Mesothelial cell of epicardium (in vitro differentiated cells): ENCODE results near the gene ELOVL5. TPM values are rescaled to one million over a fixed set of nuclear protein-coding genes. Genes with fewer than 3 reads are reported as not detected.

Experiments
- DNase-seq, 2 experiments: peaks; one replicate each; pipeline ENCODE4 v3.0.0; 2021; ENCODE audit warnings: low spot score in 2 of 2; ENCODE audit not compliant: unreplicated experiment in 2 of 2
- H3K27ac Mint-ChIP-seq: 2 replicates; pipeline ENCODE4 v1.8.0; 2021; ENCODE audit warnings: mixed read lengths
- H3K27me3 Mint-ChIP-seq: 2 replicates; pipeline ENCODE4 v1.8.0; 2021; ENCODE audit warnings: low read depth, mixed read lengths
- H3K36me3 Mint-ChIP-seq: 2 replicates; pipeline ENCODE4 v1.8.0; 2021; ENCODE audit warnings: mixed read lengths
- H3K4me1 Mint-ChIP-seq: 2 replicates; pipeline ENCODE4 v1.8.0; 2021; ENCODE audit warnings: mixed read lengths
- H3K4me3 Mint-ChIP-seq: 2 replicates; pipeline ENCODE4 v1.8.0; 2021; ENCODE audit warnings: mild to moderate bottlenecking, moderate library complexity, mixed read lengths
- H3K9me3 Mint-ChIP-seq: 2 replicates; pipeline ENCODE4 v1.8.0; 2021; ENCODE audit warnings: mixed read lengths
- total RNA-seq: library from RNA; stranded (reverse); gene quantifications from 3 replicates; pipeline ENCODE4 v1.2.1, GENCODE V29; 2021
- TF ChIP-seq, protein P1 (sequence below): fragments of 200-600 bp; sonication (generic); IDR thresholded peaks from one replicate; pipeline ENCODE4 v1.5.0; 2021; ENCODE audit warnings: antibody characterized with exemption; ENCODE audit not compliant: unreplicated experiment

Gene ELOVL5
- total RNA-seq, 1 donor from 2014 or later: 110 TPM

GRCh38 chr6:53342217-53342616 lies 6.5 kb downstream of the ELOVL5 start:
- H3K9me3 Mint-ChIP-seq: no peaks in the 10 kb centered on the region
- peaks cover 19% of the 10 kb centered on the region for H3K4me1 Mint-ChIP-seq
- H3K36me3 Mint-ChIP-seq: peaks cover 10% of the 10 kb centered on the region
- TF ChIP-seq, protein P1, sequence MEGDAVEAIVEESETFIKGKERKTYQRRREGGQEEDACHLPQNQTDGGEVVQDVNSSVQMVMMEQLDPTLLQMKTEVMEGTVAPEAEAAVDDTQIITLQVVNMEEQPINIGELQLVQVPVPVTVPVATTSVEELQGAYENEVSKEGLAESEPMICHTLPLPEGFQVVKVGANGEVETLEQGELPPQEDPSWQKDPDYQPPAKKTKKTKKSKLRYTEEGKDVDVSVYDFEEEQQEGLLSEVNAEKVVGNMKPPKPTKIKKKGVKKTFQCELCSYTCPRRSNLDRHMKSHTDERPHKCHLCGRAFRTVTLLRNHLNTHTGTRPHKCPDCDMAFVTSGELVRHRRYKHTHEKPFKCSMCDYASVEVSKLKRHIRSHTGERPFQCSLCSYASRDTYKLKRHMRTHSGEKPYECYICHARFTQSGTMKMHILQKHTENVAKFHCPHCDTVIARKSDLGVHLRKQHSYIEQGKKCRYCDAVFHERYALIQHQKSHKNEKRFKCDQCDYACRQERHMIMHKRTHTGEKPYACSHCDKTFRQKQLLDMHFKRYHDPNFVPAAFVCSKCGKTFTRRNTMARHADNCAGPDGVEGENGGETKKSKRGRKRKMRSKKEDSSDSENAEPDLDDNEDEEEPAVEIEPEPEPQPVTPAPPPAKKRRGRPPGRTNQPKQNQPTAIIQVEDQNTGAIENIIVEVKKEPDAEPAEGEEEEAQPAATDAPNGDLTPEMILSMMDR: no peak
- H3K27me3 Mint-ChIP-seq: no peaks in the 10 kb centered on the region
- DNase-seq: no peak
- no peak overlapping the region for H3K4me3 Mint-ChIP-seq
- no peak overlapping the region for H3K27ac Mint-ChIP-seq

- peaks cover 9% of the 10 kb centered on the region for H3K4me1 Mint-ChIP-seq
- TF ChIP-seq, protein P1: no peak
Observed at GRCh38 chr6:53340536-53340935, 8.2 kb downstream of the ELOVL5 start.

DNA sequence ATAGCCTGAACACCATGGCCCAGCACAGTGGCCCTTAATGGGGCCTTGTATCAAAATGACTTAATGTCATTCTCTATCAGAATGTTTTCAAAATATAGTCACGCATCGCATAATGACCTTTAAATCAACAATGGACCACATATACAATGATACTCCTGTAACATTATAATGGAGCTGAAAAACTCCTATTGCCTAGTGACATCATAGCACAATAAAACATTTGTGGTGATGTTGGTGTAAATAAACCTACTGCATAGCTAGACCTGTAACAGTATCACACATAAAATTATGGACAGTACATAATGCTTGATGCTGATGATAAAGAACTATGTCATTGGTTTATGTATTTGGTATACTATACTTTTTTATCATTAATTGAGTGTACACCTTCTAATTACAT lies 9.3 kb downstream of the ELOVL5 start:
- DNase-seq: no peak
- Mint-ChIP-seq H3K36me3 (peaks cover 11% of the 10 kb centered on the region), H3K9me3 (no peaks in the 10 kb centered on the region), H3K27me3 (no peaks in the 10 kb centered on the region), H3K4me1 (peaks cover 9% of the 10 kb centered on the region), H3K27ac (no peak overlapping the region), H3K4me3 (no peak overlapping the region)
- TF ChIP-seq, protein P1: no peak

More at GRCh38 chr6:53340536-53340935, 8.2 kb downstream of the ELOVL5 start:
- Mint-ChIP-seq H3K36me3 (peaks cover 13% of the 10 kb centered on the region), H3K9me3 (no peaks in the 10 kb centered on the region), H3K27me3 (no peaks in the 10 kb centered on the region), H3K27ac (no peak overlapping the region), H3K4me3 (no peak overlapping the region)
- no peak for DNase-seq

DNA sequence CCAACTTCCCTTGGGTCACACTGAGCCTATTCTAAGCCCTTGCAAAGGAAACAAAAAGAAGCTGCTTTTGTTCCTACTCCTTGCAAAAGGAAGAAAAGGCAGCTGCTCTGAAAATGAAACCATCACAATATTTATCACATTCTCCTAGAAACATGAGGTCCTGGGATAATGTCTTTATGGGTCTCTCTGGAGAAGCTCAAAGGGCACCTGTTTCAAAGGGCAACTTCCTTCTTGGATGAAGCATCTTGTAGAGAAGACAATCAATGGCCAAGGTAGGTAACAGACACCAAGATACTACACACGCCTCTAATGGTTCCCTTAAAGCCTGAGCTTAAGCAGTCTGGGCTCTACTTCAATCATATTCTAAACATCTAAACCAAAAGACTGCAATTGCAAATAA lies 10.4 kb downstream of the ELOVL5 start:
- no peak for DNase-seq
- Mint-ChIP-seq H3K36me3 (peaks cover 11% of the 10 kb centered on the region), H3K27me3 (no peaks in the 10 kb centered on the region), H3K4me1 (peaks cover 9% of the 10 kb centered on the region), H3K9me3 (no peaks in the 10 kb centered on the region), H3K4me3 (no peak overlapping the region), H3K27ac (peak overlapping the region; percentile 19)
- TF ChIP-seq, protein P1: no peak

DNA sequence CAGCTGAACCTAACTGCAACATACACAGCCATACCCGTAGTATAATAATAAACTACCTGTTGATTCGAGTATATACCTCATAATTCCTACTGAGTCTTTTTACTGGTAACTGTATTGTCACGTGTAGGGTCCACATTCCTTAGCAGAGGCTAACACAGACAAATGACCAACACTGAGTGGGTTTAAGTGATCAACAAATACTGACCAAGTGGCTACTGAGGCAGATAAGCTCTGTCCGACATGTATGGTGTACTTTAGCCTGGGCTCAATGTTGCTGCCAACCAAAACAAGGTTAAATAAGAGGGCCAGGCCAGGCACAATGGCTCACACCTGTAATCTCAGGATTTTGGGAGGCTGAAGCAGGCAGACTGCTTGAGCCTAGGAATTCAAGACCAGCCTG lies 12.7 kb downstream of the ELOVL5 start:
- Mint-ChIP-seq H3K4me1 (no peaks in the 10 kb centered on the region), H3K36me3 (peaks cover 14% of the 10 kb centered on the region), H3K4me3 (no peak overlapping the region), H3K9me3 (no peaks in the 10 kb centered on the region), H3K27ac (no peak overlapping the region), H3K27me3 (no peaks in the 10 kb centered on the region)
- no peak for DNase-seq
- TF ChIP-seq, protein P1: no peak
